ENCODE results near the gene ATP10A.

The ATP10A gene

GRCh38 chr15:25717457-25718168, 145.5 kb downstream of the ATP10A start:
- no peak for DNase-seq (ENCODE audit: low read depth)

GRCh38 chr15:25717127-25717456, 146.0 kb downstream of the ATP10A start:
- no peak for DNase-seq (ENCODE audit: low read depth)

GRCh38 chr15:25716414-25717126, 146.6 kb downstream of the ATP10A start:
- no peak for DNase-seq (ENCODE audit: low read depth)

- DNase-seq (ENCODE audit: low read depth), result no peak
These were observed 147.4 kb downstream of the ATP10A start for GRCh38 chr15:25715536-25716413.

- DNase-seq (ENCODE audit: low read depth), result no peak
These were observed 148.6 kb downstream of the ATP10A start for GRCh38 chr15:25714538-25714840.

GRCh38 chr15:25713736-25714537, 149.2 kb downstream of the ATP10A start:
- no peak for DNase-seq (ENCODE audit: low read depth)

GRCh38 chr15:25712961-25713355, 150.2 kb downstream of the ATP10A start:
- no peak for DNase-seq (ENCODE audit: low read depth)

- DNase-seq (ENCODE audit: low read depth), result no peak
These were observed 150.8 kb downstream of the ATP10A start for GRCh38 chr15:25712192-25712960.

- no peak for DNase-seq (ENCODE audit: low read depth)
These were observed 151.4 kb downstream of the ATP10A start for GRCh38 chr15:25711691-25712090.

- DNase-seq (ENCODE audit: low read depth), result no peak
These were observed 152.0 kb downstream of the ATP10A start for GRCh38 chr15:25711164-25711563.

GRCh38 chr15:25710184-25710583, 152.9 kb downstream of the ATP10A start:
- DNase-seq (ENCODE audit: low read depth), result no peak

- no peak for DNase-seq (ENCODE audit: low read depth)
These were observed 153.5 kb downstream of the ATP10A start for GRCh38 chr15:25709437-25710159.

- no peak for DNase-seq (ENCODE audit: low read depth)
These were observed 154.7 kb downstream of the ATP10A start for GRCh38 chr15:25708391-25708790.

- no peak for DNase-seq (ENCODE audit: low read depth)
These were observed 155.3 kb downstream of the ATP10A start for GRCh38 chr15:25707656-25708365.

- DNase-seq (ENCODE audit: low read depth), result no peak
These were observed 156.8 kb downstream of the ATP10A start for GRCh38 chr15:25706176-25706955.

GRCh38 chr15:25705433-25706115, 157.6 kb downstream of the ATP10A start:
- DNase-seq (ENCODE audit: low read depth), result no peak

- no peak for DNase-seq (ENCODE audit: low read depth)
These were observed 159.4 kb downstream of the ATP10A start for GRCh38 chr15:25703726-25704125.

GRCh38 chr15:25701721-25702465, 161.2 kb downstream of the ATP10A start:
- DNase-seq (ENCODE audit: low read depth), result no peak
